ENCODE measurements around the gene UMODL1.
"Not testable (repeated sequence)": the region's sequence is repeated elsewhere in the genome, so short reads cannot be mapped to it uniquely, and the experiment has no call there.

Gene UMODL1

DNA sequence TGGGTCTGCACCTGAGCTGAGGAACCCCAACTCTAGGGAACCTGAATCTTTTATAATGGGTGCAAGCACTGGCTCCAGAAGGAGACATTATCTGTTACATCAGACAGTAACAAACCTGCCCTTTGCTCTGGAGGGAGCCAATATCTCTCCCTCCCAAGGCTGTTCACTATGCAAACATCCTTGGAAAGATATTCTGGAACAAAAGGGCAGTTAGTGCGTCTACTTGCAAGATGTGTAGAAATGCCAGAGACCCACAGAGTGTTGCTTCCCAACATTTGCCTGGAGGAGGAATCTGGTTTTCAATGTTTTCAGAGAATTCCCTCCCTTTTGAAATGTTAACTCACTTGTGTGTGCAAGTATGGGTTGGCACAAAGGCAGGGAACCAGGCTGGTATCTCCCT is 31.9 kb downstream of the UMODL1 start:
- DNase-seq = no peak

DNA sequence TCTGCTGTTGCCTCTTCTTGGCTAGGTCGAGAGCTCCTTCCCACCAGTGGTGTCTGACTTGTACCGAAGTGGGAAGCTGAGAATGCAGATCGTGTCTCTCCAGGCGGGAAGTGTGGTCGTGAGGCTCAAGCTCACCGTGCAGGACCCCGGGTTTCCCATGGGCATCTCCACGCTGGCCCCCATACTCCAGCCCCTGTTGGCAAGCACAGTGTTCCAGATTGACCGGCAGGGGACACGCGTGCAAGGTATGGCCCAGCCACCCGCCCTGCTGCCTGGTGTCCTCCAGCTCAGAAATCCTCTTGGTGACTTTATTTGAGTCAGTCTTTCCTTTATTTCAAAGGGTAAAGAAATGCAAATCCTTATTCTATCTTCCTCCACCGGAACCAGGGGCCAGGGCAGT is 32.7 kb downstream of the UMODL1 start:
- DNase-seq = no peak

- DNase-seq = no peak
Measured at GRCh38 chr21:42105476-42106315, 34.6 kb downstream of the UMODL1 start.

DNA sequence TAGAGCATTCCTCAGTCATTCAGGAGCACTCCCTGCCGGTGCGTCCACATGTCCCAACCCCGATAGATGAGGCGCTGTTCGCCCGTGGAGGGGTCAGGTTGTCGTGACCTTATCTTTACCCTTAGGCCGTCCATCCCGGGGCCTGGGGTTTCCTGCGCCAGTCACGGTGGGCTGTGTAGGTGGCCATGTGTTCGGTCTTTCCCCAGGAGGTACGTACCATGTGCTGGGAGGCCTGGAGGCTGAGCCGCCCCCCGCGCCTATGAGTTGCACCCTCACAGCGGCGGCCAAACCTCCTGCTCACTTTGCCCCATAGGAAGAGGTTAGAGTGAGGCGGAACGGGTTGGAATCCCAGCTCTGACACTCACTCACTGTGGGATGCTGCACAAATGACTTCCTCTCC is 35.3 kb downstream of the UMODL1 start:
- DNase-seq = no peak

DNA sequence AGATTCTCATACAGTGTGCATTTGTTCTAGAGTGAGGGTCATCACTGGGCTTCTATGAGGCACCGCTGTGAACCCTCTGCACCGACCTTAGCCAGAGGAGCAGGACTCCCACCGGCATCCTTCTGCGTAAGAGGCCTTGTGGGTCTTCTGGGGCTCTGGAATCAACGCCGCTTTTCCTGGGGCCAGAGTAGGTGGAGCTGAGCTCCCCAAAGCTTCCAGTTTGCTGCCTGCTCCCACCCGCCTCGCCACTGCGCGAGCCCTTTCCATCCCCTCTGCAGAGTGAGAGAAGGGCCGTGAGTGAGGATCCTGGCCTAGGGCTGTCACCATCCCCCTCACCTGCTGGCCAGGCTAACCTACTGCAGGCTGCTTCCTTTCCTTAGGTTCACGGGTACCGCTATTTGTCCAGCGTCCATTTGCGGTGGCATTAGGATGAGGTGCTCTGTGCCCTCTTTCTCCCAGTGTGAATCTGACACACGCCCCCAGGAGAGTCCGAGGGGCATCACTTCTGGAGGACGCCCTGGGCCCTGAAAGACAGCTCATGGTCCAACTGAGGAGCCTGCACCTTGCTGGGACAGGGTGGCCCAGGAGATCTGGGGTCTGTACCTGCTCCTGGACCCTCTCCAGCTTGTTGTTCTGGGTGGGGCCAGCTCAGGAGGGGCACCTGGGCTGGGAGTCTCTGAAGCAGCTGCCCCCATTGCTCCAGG is 36.2 kb downstream of the UMODL1 start:
- no peak for DNase-seq

DNA sequence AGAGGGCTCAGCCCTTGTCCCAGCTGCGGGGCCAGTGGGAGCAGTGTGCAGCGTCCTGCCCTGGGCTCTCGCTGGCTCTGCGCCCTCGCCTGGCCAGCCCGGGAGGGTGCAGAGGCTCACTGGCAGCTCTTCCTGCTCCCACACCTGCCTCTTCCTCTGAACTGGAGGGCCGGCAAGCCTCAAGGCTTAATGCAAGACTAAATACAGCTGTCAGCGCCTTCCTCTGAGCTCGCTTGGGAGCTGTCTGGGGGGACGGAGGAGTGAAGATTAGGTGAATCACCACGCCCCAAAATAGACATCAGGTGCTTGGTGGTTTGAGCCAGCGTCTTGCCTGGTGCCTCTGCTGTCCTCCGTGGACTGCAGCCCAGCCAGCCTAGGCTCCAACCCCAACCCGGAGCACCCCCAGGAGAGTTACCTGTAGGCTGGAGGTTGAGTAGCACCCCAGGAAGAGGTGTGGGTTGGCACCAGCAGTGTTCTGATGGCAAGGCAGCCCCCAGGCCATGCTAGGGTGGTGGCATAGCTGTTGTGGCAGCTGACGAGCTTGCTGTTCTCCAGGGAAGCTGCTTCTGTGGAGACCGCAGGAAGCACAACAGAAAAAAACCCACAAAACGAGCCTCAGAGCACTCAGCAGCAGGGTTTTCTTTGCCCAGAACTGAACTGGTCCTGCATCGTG is 36.9 kb downstream of the UMODL1 start:
- DNase-seq = peak; percentile 55 to 93

DNA sequence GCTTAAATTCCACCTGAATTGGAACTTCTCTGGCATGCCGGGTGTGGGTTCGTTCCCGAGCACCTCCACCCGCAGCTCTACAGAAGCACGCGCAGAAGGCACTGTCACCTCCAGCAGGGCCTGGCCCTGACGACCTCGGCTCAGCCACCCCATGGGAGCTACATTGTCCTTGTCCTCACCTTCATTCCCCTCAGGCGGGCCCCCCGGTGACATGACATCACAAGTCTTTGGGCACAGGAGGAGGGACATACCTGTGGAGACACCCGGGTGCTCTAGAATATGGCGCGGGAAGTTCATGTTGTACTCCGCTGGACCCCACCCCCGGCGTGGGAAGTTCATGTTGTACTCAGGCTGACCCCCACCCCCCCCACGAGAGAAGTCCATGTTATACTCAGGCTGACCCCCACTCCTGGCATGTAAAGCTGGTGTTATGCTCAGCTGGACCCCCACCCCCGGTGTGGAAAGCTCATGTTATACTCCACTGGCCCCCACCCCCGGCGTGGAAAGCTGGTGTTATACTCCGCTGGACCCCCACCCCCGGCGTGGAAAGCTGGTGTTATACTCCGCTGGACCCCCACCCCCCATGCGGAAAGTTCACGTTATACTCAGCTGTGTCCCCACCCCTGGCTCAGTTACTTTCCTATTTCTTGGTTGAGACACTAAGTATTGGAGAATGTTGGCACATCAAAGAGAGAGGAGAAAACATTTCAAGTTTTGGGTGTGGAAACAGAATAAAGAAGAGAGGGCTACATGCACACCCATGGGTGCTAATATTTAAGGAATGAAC is 37.6 kb downstream of the UMODL1 start:
- no peak for DNase-seq

GRCh38 chr21:42109473-42109872 is 38.4 kb downstream of the UMODL1 start:
- DNase-seq = no peak

- no peak for DNase-seq
Measured at GRCh38 chr21:42109873-42110525, 38.9 kb downstream of the UMODL1 start.

DNA sequence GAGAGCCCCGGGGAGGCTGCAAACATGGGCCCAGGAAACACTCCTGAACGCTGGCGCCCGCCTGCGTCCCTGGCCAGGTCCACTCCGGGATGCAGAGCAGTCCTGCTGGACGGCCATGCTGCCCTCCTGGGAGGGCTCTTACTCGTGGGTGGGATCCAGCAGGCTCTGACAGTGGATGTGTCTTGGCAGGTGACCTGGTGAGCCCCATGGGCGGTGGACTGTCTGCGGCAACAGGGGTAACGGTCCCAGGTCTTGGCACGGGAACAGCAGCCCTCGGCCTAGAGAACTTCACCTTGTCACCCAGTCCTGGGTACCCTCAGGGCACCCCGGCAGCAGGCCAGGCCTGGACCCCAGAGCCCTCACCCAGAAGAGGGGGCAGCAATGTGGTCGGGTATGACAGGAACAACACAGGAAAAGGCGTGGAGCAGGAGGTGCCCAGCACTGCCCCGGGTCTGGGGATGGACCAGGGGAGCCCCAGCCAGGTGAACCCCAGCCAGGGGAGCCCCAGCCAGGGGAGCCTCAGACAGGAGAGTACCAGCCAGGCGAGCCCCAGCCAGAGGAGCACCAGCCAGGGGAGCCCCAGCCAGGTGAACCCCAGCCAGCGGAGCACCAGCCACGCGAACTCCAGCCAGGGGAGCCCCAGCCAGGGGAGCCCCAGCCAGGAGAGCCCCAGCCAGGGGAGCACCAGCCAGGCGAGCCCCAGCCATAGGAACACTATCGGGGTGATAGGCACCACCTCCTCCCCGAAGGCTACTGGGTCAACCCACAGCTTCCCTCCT is 39.8 kb downstream of the UMODL1 start:
- no peak for DNase-seq

DNA sequence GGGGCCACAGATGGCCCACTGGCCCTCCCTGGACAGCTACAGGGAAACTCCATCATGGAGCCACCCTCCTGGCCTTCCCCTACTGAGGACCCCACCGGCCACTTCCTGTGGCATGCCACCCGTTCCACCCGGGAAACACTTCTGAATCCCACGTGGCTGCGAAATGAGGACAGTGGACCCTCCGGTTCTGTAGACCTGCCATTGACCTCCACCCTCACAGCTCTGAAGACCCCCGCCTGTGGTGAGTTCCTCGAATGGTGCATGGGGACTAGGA is 40.3 kb downstream of the UMODL1 start:
- no peak for DNase-seq

- DNase-seq = no peak
Measured at GRCh38 chr21:42111811-42112210, 40.7 kb downstream of the UMODL1 start.

- no peak for DNase-seq
Measured at GRCh38 chr21:42112238-42112637, 41.1 kb downstream of the UMODL1 start.

- DNase-seq = no peak
Measured at GRCh38 chr21:42112857-42113256, 41.7 kb downstream of the UMODL1 start.

- no peak for DNase-seq
Measured at GRCh38 chr21:42113926-42114409, 42.9 kb downstream of the UMODL1 start.

- no peak for DNase-seq
Measured at GRCh38 chr21:42114646-42115045, 43.5 kb downstream of the UMODL1 start.

DNA sequence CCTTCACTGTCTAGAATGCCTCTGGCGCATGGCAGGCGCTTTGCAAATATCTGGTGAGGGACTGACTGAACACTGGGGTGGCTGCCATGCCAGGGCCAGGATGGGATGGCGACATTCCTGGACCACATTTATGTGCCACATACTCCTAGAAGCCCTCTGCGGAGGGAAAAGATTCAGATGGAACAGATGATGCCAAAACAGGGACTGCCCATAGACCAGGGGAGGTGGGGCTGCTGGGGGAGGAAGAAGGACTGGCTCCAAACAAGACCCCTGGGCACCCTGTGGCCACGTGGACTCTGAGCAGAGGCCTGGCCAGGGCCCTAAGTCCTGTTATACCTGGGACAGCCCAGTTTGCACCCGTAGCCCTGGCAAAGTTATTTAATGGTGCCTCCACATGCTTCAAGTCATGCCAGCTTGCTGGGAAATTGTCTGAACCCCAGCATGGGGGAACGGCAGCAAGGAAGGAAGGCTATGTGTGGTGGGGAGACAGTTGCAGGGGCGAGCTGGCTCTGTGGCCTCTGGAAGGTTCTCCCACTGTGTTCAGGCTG is 44.1 kb downstream of the UMODL1 start:
- DNase-seq = no peak

GRCh38 chr21:42116551-42116950 is 45.4 kb downstream of the UMODL1 start:
- not testable (repeated sequence) for DNase-seq

DNA sequence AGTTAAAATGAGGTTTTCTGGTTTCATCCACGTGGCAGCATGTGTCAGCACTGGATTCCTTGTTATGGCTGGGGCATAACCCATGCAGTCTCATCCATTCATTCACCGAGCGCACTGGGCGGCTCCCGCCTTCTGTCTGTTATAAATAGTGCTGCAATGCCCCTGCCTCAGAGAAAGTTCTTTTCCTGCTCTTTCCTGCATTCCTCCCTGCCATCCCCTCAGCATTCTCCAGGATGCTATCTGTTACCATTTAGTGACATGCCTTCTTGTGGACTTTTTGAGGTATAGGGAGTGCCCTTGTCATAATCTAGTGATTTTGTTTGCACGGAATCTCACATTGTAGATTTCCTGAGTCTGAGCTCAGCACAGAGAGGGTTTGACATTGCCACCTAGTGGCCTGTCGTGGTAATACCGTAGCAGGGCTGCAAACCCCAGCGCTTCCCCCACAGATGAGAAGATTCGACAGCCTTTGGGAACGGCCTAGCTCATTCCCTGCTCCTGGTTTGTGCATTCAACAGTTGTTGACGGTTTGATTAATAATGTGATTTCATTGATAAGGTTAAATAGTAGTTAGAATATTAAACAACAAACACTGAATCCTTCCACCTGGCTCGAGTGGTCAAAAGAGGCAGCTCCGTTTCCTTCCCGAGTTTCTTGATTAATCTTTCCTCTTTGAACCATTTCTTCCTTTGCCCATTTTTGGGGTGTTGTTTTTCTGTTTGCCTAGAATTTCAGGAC is 46.3 kb downstream of the UMODL1 start:
- peak; percentile 59 to 86 for DNase-seq

- DNase-seq = no peak
Measured at GRCh38 chr21:42117967-42118780, 47.1 kb downstream of the UMODL1 start.
